ENCODE measurements around the gene SERP1. TPM values are rescaled to one million over a fixed set of nuclear protein-coding genes. Genes with fewer than 3 reads are reported as not detected.

The SERP1 gene
- polyA plus RNA-seq, 1 of the 3 experiments (the other 2 are of a cell fraction) = 77.4 TPM

DNA sequence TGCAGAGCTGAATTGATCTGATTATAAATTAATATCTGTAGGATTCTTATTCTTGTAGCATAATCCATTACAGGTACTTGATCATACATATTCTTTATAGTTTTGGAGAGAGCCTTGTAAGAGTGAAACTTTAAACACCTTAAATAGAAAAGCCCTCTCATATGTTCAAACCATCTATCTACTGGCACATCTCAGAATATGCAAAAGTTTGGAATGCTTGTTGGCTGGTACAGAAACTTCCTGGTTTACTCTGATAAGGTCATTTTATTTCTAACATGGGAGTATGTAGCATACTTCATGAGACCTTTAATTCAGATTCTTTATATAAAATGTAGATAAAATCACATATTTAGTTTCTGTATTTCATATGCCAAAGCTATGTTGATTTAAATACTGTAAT is 34.9 kb upstream of the SERP1 start:
- H3K9me3 ChIP-seq = no peaks in the 10 kb centered on the region
- peaks cover 20% of the 10 kb centered on the region for H3F3A ChIP-seq (replicated peaks; ENCODE audit: insufficient read depth)
- no peak overlapping the region for H3K9ac ChIP-seq
- H2AFZ ChIP-seq (ENCODE audit: low read depth) = no peak overlapping the region
- H3K27me3 ChIP-seq (ENCODE audit: insufficient read depth) = no peaks in the 10 kb centered on the region
- peaks cover 68 to 81% of the 10 kb centered on the region in 2 experiments for H3K36me3 ChIP-seq (replicated peaks in 1 of 2; ENCODE audit: control insufficient read depth in 1 of 2, insufficient read depth in 2 of 2, low read length in 1 of 2)
- H4K20me1 ChIP-seq (ENCODE audit: insufficient read depth) = no peaks in the 10 kb centered on the region
- H3K9me2 ChIP-seq = no peaks in the 10 kb centered on the region
- ChIA-PET CTCF (no interaction called here), POLR2A (no interaction called here)
- no peaks in the 10 kb centered on the region for H3K4me1 ChIP-seq (ENCODE audit: control insufficient read depth in 1 of 2, insufficient read depth in 2 of 2, low read depth in 1 of 2, low read length in 1 of 2)
- no peak overlapping the region for H3K4me3 ChIP-seq (ENCODE audit: low read depth in 2 of 2, low read length in 1 of 2)
- no peak overlapping the region for H3K4me2 ChIP-seq
- DNase-seq = no peak
- H3K79me2 ChIP-seq (ENCODE audit: insufficient read depth) = peaks cover 8% of the 10 kb centered on the region; the same call in 1 of the 2 replicates
- no peak overlapping the region for H3K27ac ChIP-seq (ENCODE audit: low read depth in 2 of 2, low read length in 1 of 2)
- TF ChIP-seq, protein P1, sequence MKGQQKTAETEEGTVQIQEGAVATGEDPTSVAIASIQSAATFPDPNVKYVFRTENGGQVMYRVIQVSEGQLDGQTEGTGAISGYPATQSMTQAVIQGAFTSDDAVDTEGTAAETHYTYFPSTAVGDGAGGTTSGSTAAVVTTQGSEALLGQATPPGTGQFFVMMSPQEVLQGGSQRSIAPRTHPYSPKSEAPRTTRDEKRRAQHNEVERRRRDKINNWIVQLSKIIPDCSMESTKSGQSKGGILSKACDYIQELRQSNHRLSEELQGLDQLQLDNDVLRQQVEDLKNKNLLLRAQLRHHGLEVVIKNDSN (IDR thresholded peaks at IDR 0.05; ENCODE audit: borderline replicate concordance, low read depth) = no peak
- TF ChIP-seq FOXJ3 (CRISPR knock-in tag; IDR thresholded peaks at IDR 0.05) = no peak
- TF ChIP-seq FOSL2 (IDR thresholded peaks at IDR 0.05; ENCODE audit: borderline replicate concordance, low read depth) = no peak
- TF ChIP-seq RAD21 (IDR thresholded peaks at IDR 0.05; ENCODE audit: low read length) = no peak
- TF ChIP-seq, protein P2, sequence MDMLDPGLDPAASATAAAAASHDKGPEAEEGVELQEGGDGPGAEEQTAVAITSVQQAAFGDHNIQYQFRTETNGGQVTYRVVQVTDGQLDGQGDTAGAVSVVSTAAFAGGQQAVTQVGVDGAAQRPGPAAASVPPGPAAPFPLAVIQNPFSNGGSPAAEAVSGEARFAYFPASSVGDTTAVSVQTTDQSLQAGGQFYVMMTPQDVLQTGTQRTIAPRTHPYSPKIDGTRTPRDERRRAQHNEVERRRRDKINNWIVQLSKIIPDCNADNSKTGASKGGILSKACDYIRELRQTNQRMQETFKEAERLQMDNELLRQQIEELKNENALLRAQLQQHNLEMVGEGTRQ (IDR thresholded peaks at IDR 0.05; ENCODE audit: borderline replicate concordance, low read depth, low read length) = no peak
- no peak for TF ChIP-seq RXRA (IDR thresholded peaks at IDR 0.05; ENCODE audit: borderline replicate concordance, low read depth)
- no peak for TF ChIP-seq RFX5 (IDR thresholded peaks at IDR 0.05; ENCODE audit: low read length)
- TF ChIP-seq CHD2 (IDR thresholded peaks at IDR 0.05; ENCODE audit: low read length, partially characterized antibody) = no peak
- TF ChIP-seq, protein P3, sequence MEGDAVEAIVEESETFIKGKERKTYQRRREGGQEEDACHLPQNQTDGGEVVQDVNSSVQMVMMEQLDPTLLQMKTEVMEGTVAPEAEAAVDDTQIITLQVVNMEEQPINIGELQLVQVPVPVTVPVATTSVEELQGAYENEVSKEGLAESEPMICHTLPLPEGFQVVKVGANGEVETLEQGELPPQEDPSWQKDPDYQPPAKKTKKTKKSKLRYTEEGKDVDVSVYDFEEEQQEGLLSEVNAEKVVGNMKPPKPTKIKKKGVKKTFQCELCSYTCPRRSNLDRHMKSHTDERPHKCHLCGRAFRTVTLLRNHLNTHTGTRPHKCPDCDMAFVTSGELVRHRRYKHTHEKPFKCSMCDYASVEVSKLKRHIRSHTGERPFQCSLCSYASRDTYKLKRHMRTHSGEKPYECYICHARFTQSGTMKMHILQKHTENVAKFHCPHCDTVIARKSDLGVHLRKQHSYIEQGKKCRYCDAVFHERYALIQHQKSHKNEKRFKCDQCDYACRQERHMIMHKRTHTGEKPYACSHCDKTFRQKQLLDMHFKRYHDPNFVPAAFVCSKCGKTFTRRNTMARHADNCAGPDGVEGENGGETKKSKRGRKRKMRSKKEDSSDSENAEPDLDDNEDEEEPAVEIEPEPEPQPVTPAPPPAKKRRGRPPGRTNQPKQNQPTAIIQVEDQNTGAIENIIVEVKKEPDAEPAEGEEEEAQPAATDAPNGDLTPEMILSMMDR (IDR thresholded peaks at IDR 0.05) = no peak
- no peak for TF ChIP-seq TAF1 (IDR thresholded peaks at IDR 0.05; ENCODE audit: borderline replicate concordance, low read depth, low read length)
- no peak for TF ChIP-seq GABPA (IDR thresholded peaks at IDR 0.05; ENCODE audit: low read depth)
- TF ChIP-seq EP300 (IDR thresholded peaks at IDR 0.05; ENCODE audit: borderline replicate concordance in 1 of 2, low read depth in 1 of 2, low read length in 1 of 2) = no peak
- TF ChIP-seq, protein P4, sequence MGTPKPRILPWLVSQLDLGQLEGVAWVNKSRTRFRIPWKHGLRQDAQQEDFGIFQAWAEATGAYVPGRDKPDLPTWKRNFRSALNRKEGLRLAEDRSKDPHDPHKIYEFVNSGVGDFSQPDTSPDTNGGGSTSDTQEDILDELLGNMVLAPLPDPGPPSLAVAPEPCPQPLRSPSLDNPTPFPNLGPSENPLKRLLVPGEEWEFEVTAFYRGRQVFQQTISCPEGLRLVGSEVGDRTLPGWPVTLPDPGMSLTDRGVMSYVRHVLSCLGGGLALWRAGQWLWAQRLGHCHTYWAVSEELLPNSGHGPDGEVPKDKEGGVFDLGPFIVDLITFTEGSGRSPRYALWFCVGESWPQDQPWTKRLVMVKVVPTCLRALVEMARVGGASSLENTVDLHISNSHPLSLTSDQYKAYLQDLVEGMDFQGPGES (IDR thresholded peaks at IDR 0.05; ENCODE audit: low read depth, low read length) = no peak
- no peak for TF ChIP-seq GATA2 (CRISPR knock-in tag; IDR thresholded peaks at IDR 0.05)
- TF ChIP-seq, protein P5, sequence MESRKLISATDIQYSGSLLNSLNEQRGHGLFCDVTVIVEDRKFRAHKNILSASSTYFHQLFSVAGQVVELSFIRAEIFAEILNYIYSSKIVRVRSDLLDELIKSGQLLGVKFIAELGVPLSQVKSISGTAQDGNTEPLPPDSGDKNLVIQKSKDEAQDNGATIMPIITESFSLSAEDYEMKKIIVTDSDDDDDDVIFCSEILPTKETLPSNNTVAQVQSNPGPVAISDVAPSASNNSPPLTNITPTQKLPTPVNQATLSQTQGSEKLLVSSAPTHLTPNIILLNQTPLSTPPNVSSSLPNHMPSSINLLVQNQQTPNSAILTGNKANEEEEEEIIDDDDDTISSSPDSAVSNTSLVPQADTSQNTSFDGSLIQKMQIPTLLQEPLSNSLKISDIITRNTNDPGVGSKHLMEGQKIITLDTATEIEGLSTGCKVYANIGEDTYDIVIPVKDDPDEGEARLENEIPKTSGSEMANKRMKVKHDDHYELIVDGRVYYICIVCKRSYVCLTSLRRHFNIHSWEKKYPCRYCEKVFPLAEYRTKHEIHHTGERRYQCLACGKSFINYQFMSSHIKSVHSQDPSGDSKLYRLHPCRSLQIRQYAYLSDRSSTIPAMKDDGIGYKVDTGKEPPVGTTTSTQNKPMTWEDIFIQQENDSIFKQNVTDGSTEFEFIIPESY (IDR thresholded peaks at IDR 0.05; ENCODE audit: borderline replicate concordance, low read depth) = no peak
- TF ChIP-seq RCOR1 (IDR thresholded peaks at IDR 0.05; ENCODE audit: low read length) = no peak
- TF ChIP-seq, protein P6, sequence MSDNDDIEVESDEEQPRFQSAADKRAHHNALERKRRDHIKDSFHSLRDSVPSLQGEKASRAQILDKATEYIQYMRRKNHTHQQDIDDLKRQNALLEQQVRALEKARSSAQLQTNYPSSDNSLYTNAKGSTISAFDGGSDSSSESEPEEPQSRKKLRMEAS (IDR thresholded peaks at IDR 0.05; ENCODE audit: low read depth) = no peak
- TF ChIP-seq SMC3 (IDR thresholded peaks at IDR 0.05; ENCODE audit: low read depth, low read length) = no peak
- no peak for TF ChIP-seq EZH2phosphoT487 (IDR thresholded peaks at IDR 0.05; ENCODE audit: borderline replicate concordance, low read depth)
- TF ChIP-seq NRF1 (IDR thresholded peaks at IDR 0.05; ENCODE audit: low read depth, low read length) = no peak
